IMR-90 (cell line): Measurements from ENCODE around the gene TTC39B. TPM values are rescaled to one million over a fixed set of nuclear protein-coding genes. Genes with fewer than 3 reads are reported as not detected.

Experiments used
- ATAC-seq: fragments of 200-7000 bp; cut with Tn5 transposase; 2 replicates; pipeline ENCODE4 v1.9.1; 2020; ENCODE audit warnings: low read depth, mild to moderate bottlenecking, moderate library complexity
- BruUV-seq: library from RNA; stranded (reverse); fragments of 400-500 nt; replicated peaks from 2 replicates; lab custom pipeline; 2021; lab: Mats Ljungman, UMichigan
- CTCF ChIA-PET: fragments of 300-600 bp; formaldehyde crosslinking; extraction: SDS; loops from one replicate; lab custom pipeline; 2021; ENCODE audit warnings: antibody characterized with exemption; lab: Yijun Ruan, JAX
- POLR2A ChIA-PET: fragments of 300-600 bp; sonication (Branson Sonifier 250); formaldehyde crosslinking; loops from one replicate; lab custom pipeline; 2022; ENCODE audit warnings: antibody characterized with exemption; ENCODE audit not compliant: unreplicated experiment; lab: Charles Lee
- DNase-seq: peaks from one replicate; pipeline ENCODE4 v3.0.0; 2013
- H2AFZ ChIP-seq: replicated peaks from 2 replicates; pipeline ENCODE3; 2013; ENCODE audit warnings: low read length, mild to moderate bottlenecking; ENCODE audit not compliant: poor library complexity
- H2AK5ac ChIP-seq: 2 replicates; pipeline ENCODE4 v1.6.1; 2013; ENCODE audit warnings: low read depth, low read length, inconsistent platforms
- H2AK9ac ChIP-seq: replicated peaks from 2 replicates; pipeline ENCODE3; 2013; ENCODE audit warnings: mild to moderate bottlenecking, low read depth, low read length, moderate library complexity; ENCODE audit not compliant: poor library complexity
- H2BK120ac ChIP-seq: 2 replicates; pipeline ENCODE4 v1.6.1; 2013; ENCODE audit warnings: low read depth, low read length, inconsistent platforms
- H2BK15ac ChIP-seq: 3 replicates; pipeline ENCODE4 v1.6.1; 2013; ENCODE audit warnings: low read depth, low read length, inconsistent platforms
- H2BK20ac ChIP-seq: 2 replicates; pipeline ENCODE4 v1.6.1; 2013; ENCODE audit warnings: low read depth, mild to moderate bottlenecking, inconsistent platforms, low read length, moderate library complexity
- H2BK5ac ChIP-seq: 2 replicates; pipeline ENCODE4 v1.6.1; 2013; ENCODE audit warnings: mild to moderate bottlenecking, low read depth, low read length, inconsistent platforms; ENCODE audit not compliant: poor library complexity, severe bottlenecking
- H3K14ac ChIP-seq: replicated peaks from 2 replicates; pipeline ENCODE4 v1.6.1; 2013; ENCODE audit warnings: low read depth, low read length, inconsistent platforms
- H3K18ac ChIP-seq: 2 replicates; pipeline ENCODE4 v1.6.1; 2013; ENCODE audit warnings: low read depth, low read length, control low read depth
- H3K23ac ChIP-seq: 2 replicates; pipeline ENCODE4 v1.6.1; 2013; ENCODE audit warnings: low read depth, low read length, inconsistent platforms
- H3K27ac ChIP-seq: 2 replicates; pipeline ENCODE4 v1.5.1; 2013; ENCODE audit warnings: mild to moderate bottlenecking, control low read depth, low read length; ENCODE audit not compliant: insufficient read depth
- H3K27me3 ChIP-seq: 2 replicates; pipeline ENCODE4 v1.6.1; 2013; ENCODE audit warnings: low read length; ENCODE audit not compliant: control insufficient read depth, insufficient read depth
- H3K36me3 ChIP-seq: 2 replicates; pipeline ENCODE4 v1.6.1; 2013; ENCODE audit warnings: low read length, mixed read lengths; ENCODE audit not compliant: control insufficient read depth, insufficient read depth
- H3K4ac ChIP-seq: 2 replicates; pipeline ENCODE4 v1.6.1; 2013; ENCODE audit warnings: low read depth, low read length, inconsistent platforms
- H3K4me1 ChIP-seq: 2 replicates; pipeline ENCODE4 v1.6.1; 2013; ENCODE audit warnings: low read length, mixed read lengths; ENCODE audit not compliant: control insufficient read depth, insufficient read depth
- H3K4me2 ChIP-seq: 2 replicates; pipeline ENCODE4 v1.6.1; 2013; ENCODE audit warnings: low read depth, mild to moderate bottlenecking, control low read depth, low read length, moderate library complexity
- H3K4me3 ChIP-seq: 2 replicates; pipeline ENCODE4 v1.5.1; 2013; ENCODE audit warnings: low read depth, mild to moderate bottlenecking, control low read depth, low read length, moderate library complexity; ENCODE audit not compliant: insufficient read depth
- H3K56ac ChIP-seq: 2 replicates; pipeline ENCODE4 v1.6.1; 2013; ENCODE audit warnings: low read length, inconsistent platforms; ENCODE audit not compliant: insufficient read depth; ENCODE audit errors: extremely low read depth
- H3K79me1 ChIP-seq, 2 experiments: 2 replicates each; pipeline ENCODE4 v1.6.1; 2013; ENCODE audit warnings: low read length in 2 of 2, inconsistent platforms in 1 of 2, low read depth in 1 of 2
- H3K9ac ChIP-seq: 2 replicates; pipeline ENCODE4 v1.6.1; 2013; ENCODE audit warnings: low read depth, low read length, control low read depth
- H3K9me1 ChIP-seq: 2 replicates; pipeline ENCODE4 v1.6.1; 2013; ENCODE audit warnings: low read length, inconsistent platforms; ENCODE audit not compliant: insufficient read depth
- H3K9me3 ChIP-seq: 2 replicates; pipeline ENCODE4 v1.6.1; 2013; ENCODE audit warnings: low read length; ENCODE audit not compliant: control insufficient read depth, insufficient read depth
- H4K20me1 ChIP-seq: 2 replicates; pipeline ENCODE4 v1.6.1; 2013; ENCODE audit warnings: low read length, inconsistent platforms; ENCODE audit not compliant: insufficient read depth
- H4K5ac ChIP-seq: 2 replicates; pipeline ENCODE4 v1.6.1; 2013; ENCODE audit warnings: mild to moderate bottlenecking, low read depth, low read length, control low read depth
- H4K8ac ChIP-seq, 2 experiments: 2 replicates each; pipeline ENCODE4 v1.6.1; 2013; ENCODE audit warnings: low read depth in 2 of 2, low read length in 2 of 2, control low read depth in 1 of 2, inconsistent platforms in 1 of 2
- H4K91ac ChIP-seq: 2 replicates; pipeline ENCODE4 v1.6.1; 2013; ENCODE audit warnings: low read depth, low read length, inconsistent platforms; ENCODE audit not compliant: insufficient read depth
- MAFK ChIP-seq: IDR thresholded peaks from 2 replicates; pipeline ENCODE4 v1.6.1; 2012; ENCODE audit warnings: low read depth, low read length, improper control_type of control experiment
- MAZ ChIP-seq: IDR thresholded peaks from 2 replicates; pipeline ENCODE4 v1.6.1; 2012; ENCODE audit warnings: low read depth, mild to moderate bottlenecking, low read length, improper control_type of control experiment, moderate library complexity, borderline replicate concordance
- MXI1 ChIP-seq: IDR thresholded peaks from 2 replicates; pipeline ENCODE4 v1.6.1; 2012; ENCODE audit warnings: low read depth, mild to moderate bottlenecking, low read length, moderate library complexity, borderline replicate concordance
- RAD21 ChIP-seq: IDR thresholded peaks from 2 replicates; pipeline ENCODE4 v1.6.1; 2012; ENCODE audit warnings: low read length, improper control_type of control experiment
- RFX5 ChIP-seq: IDR thresholded peaks from 2 replicates; pipeline ENCODE4 v1.8.0; 2012; ENCODE audit warnings: low read depth, mild to moderate bottlenecking, low read length, moderate library complexity
- SMC3 ChIP-seq: fragments of 150-350 bp; IDR thresholded peaks from 2 replicates; pipeline ENCODE4 v1.6.1; 2016; ENCODE audit warnings: low read depth, mild to moderate bottlenecking, antibody characterized with exemption, low read length, moderate library complexity
- WGBS, 2 experiments: methylation state at CpG; one replicate each; pipeline versions ENCODE4 v1.1.5 to v1.1.7; 2013; ENCODE audit warnings: missing lambda C conversion rate in 2 of 2; ENCODE audit not compliant: insufficient read length in 1 of 2; ENCODE audit errors: extremely low coverage in 2 of 2; 5-methylcytosine and 5-hydroxymethylcytosine counted together
- dilution Hi-C: fragments of 300-500 bp; cut with HindIII; formaldehyde crosslinking; loops from one replicate; pipeline ENCODE4 v1.14.3; 2018; ENCODE audit warnings: low sequenced_read_pairs; ENCODE audit not compliant: unreplicated experiment
- in situ Hi-C: fragments of 300-500 bp; cut with MboI; formaldehyde crosslinking; loops from 3 replicates; pipeline ENCODE4 v1.14.3; 2019; ENCODE audit warnings: low sequenced_read_pairs, inconsistent platforms, mixed read lengths
- intact Hi-C: fragments of 100-400 bp; cut with micrococcal nuclease; formaldehyde crosslinking; loops from 2 replicates; pipeline ENCODE4 v1.10.0; 2022
- polyA plus RNA-seq, 3 experiments: library from polyadenylated mRNA; depleted of rRNA; stranded (reverse); fragments of >200 nt; gene quantifications; 2 replicates each; pipeline ENCODE4 v1.2.3, GENCODE V29; 2012; ENCODE audit warnings: low replicate concordance in 1 of 3
- total RNA-seq: library from RNA; depleted of rRNA; stranded (reverse); fragments of >200 nt; gene quantifications from 2 replicates; pipeline ENCODE4 v1.2.3, GENCODE V29; 2012
- TF ChIP-seq, protein P1 (sequence below): fragments of 150-350 bp; IDR thresholded peaks from 2 replicates; pipeline ENCODE4 v1.6.1; 2017; ENCODE audit warnings: mild to moderate bottlenecking, antibody characterized with exemption, low read length, low read depth
- TF ChIP-seq, protein P2 (sequence below): fragments of 150-350 bp; IDR thresholded peaks from 2 replicates; pipeline ENCODE4 v1.6.1; 2016; ENCODE audit warnings: low read depth, mild to moderate bottlenecking, low read length, moderate library complexity, borderline replicate concordance

TTC39B gene
- total and polyA plus RNA-seq, 2 of the 4 experiments (the other 2 are of a cell fraction), result 2.5 to 12.2 TPM

DNA sequence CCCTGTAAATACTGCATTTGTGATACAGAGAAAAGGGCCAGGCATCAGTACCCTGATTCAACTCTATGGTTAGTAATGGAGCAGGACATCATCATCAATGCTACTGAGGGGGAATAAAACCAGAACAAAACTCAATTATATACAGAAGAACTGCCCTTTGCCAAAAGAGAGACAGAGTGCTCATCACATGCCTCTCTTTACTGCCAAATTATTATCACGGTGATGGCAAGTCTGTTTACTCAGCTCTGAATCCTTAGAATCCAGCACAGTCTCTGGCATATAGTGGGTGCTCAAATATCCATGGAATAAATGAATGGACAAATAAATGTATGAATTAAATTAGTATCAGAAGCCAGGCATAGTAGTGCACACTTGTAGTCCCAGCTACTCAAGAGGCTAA, 130.2 kb downstream of the TTC39B start:
- Histone ChIP-seq H3K56ac (no peak overlapping the region), H3K9ac (no peak overlapping the region), H3K79me1 (no peaks in the 10 kb centered on the region), H2BK120ac (no peak overlapping the region), H3K4ac (no peak overlapping the region), H3K4me1 (no peaks in the 10 kb centered on the region), H3K4me3 (no peak overlapping the region), H2BK20ac (no peak overlapping the region), H4K20me1 (no peaks in the 10 kb centered on the region), H3K27ac (no peak overlapping the region), H3K27me3 (no peaks in the 10 kb centered on the region), H2AFZ (no peak overlapping the region), H3K23ac (no peak overlapping the region), H4K91ac (no peak overlapping the region), H2AK9ac (no peak overlapping the region), H4K8ac (no peak overlapping the region), H3K14ac (no peak overlapping the region), H3K9me1 (no peaks in the 10 kb centered on the region), H3K9me3 (no peaks in the 10 kb centered on the region), H3K18ac (no peak overlapping the region), H2AK5ac (no peak overlapping the region), H3K36me3 (peaks cover 9% of the 10 kb centered on the region; the same call in 1 of the 2 replicates), H3K4me2 (no peak overlapping the region), H2BK5ac (no peak overlapping the region), H4K5ac (no peak overlapping the region), H2BK15ac (no peak overlapping the region)
- dilution Hi-C loops, result no loop called here
- DNase-seq (no peak), ATAC-seq (no peak)
- in situ Hi-C loops, result no loop called here
- TF ChIP-seq MXI1 (no peak), SMC3 (no peak), RAD21 (no peak), MAFK (no peak), RFX5 (no peak), MAZ (no peak)
- TF ChIP-seq, protein P1, sequence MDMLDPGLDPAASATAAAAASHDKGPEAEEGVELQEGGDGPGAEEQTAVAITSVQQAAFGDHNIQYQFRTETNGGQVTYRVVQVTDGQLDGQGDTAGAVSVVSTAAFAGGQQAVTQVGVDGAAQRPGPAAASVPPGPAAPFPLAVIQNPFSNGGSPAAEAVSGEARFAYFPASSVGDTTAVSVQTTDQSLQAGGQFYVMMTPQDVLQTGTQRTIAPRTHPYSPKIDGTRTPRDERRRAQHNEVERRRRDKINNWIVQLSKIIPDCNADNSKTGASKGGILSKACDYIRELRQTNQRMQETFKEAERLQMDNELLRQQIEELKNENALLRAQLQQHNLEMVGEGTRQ, result no peak
- TF ChIP-seq, protein P2, sequence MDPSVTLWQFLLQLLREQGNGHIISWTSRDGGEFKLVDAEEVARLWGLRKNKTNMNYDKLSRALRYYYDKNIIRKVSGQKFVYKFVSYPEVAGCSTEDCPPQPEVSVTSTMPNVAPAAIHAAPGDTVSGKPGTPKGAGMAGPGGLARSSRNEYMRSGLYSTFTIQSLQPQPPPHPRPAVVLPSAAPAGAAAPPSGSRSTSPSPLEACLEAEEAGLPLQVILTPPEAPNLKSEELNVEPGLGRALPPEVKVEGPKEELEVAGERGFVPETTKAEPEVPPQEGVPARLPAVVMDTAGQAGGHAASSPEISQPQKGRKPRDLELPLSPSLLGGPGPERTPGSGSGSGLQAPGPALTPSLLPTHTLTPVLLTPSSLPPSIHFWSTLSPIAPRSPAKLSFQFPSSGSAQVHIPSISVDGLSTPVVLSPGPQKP, result no peak
- BruUV-seq, result no TSS peak
- no CpG with 5 or more reads among the region's 1 CpG for WGBS, 2 experiments
- intact Hi-C loops, result no loop called here
- ChIA-PET POLR2A (no interaction called here), CTCF (no interaction called here)
